Measurements from ENCODE around the gene CDK5. TPM values are rescaled to one million over a fixed set of nuclear protein-coding genes. Genes with fewer than 3 reads are reported as not detected.
"Not testable (repeated sequence)": the region's sequence is repeated elsewhere in the genome, so short reads cannot be mapped to it uniquely, and the experiment has no call there.

Gene CDK5
- polyA plus RNA-seq, 1 experiment = 23.8 TPM

DNA sequence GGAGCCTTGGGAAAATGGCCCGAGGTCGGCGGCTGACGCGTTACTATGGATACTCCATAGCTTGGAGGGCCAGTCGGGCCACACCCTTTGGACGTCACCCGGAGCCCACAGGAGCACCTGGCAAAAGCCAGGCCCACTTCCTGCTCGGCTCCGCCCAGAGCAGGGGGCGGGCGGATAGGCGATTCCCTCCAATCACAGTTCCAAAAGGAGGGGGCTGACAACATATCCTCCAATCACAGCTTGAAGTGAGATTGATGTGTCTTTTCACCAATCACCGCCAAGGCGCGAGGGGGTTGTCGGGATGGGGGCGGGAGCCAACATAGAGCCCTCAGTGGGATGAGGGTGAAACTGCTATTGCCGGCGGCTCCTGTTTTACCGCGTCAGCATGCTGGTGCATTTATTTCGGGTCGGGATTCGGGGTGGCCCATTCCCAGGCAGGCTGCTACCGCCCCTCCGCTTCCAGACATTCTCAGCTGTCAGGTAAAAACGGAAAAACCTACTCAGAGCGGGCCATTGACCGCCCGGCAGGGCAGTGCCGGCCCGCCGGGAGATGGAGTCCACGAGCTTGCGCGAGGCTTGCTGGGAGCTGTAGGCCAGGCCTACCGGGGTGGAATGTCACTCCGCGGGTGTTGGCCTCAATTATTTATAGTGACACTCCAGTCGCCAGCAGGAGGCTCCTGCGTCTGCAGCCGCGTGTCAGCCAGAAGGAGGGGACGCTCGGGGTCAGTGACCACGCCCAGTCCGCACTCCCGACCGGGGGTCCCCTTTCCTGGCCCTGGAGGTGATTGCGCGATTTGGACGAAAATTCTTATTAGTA, 29.4 kb downstream of the CDK5 start, which contains the start of gene ABCB8:
Gene ABCB8 (plus strand): TSS at position 320 of the 817 bp plus-strand sequence. CDS start 66 bp downstream, at position 386.
- H3K27ac ChIP-seq (ENCODE audit: low read depth, low read length) = peak within 1 kb of the TSS; percentile 39
- TF ChIP-seq, protein P1, sequence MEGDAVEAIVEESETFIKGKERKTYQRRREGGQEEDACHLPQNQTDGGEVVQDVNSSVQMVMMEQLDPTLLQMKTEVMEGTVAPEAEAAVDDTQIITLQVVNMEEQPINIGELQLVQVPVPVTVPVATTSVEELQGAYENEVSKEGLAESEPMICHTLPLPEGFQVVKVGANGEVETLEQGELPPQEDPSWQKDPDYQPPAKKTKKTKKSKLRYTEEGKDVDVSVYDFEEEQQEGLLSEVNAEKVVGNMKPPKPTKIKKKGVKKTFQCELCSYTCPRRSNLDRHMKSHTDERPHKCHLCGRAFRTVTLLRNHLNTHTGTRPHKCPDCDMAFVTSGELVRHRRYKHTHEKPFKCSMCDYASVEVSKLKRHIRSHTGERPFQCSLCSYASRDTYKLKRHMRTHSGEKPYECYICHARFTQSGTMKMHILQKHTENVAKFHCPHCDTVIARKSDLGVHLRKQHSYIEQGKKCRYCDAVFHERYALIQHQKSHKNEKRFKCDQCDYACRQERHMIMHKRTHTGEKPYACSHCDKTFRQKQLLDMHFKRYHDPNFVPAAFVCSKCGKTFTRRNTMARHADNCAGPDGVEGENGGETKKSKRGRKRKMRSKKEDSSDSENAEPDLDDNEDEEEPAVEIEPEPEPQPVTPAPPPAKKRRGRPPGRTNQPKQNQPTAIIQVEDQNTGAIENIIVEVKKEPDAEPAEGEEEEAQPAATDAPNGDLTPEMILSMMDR (IDR thresholded peaks at IDR 0.05; ENCODE audit: low read depth, low read length) = peak; percentile 46
- ChIA-PET CTCF (interaction anchor here (0.7 to 1.9 kb wide), 7 partner anchors 10 to 124 kb away, joined by 3 to 13 read pairs (median 5); no protein-coding TSS in a partner anchor), POLR2A (interaction anchor here (0.6 to 1.3 kb wide), 8 partner anchors 10 to 85 kb away, joined by 3 to 6 read pairs (median 4); partner anchors contain the start of gene FASTK)
- H3K4me3 ChIP-seq (ENCODE audit: low read depth, low read length) = peak within 1 kb of the TSS; percentile 90
- H3K27me3 ChIP-seq (ENCODE audit: control insufficient read depth, insufficient read depth, low read length) = peaks cover 5% of the 10 kb centered on the region
- H3K9me3 ChIP-seq (ENCODE audit: control insufficient read depth, insufficient read depth, low read length) = no peaks in the 10 kb centered on the region
- DNase-seq (ENCODE audit: low read depth, low spot score) = peak; percentile 96

DNA sequence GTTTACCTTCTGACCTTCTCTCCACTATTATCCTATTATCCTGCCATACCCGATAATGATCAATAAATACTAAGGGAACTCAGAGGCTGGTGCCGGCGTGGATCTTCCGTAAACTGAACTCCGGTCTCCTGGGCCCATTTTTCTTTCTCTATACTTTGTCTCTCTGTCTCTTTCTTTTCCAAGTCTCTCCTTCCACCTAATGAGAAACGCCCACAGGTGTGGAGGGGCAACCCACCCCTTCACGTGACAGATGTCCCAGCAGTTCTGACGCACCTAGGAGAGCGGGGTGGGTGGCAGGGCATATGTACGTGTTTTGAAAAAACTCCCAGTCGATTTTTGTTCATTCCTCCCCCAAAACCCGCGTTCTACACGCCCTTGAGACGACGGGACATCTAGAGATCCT, 30.0 kb downstream of the CDK5 start:
- POLR2A ChIA-PET = interaction anchor here (0.6 to 1.3 kb wide), 6 partner anchors 9 to 86 kb away, joined by 3 to 6 read pairs (median 4); no protein-coding TSS in a partner anchor
- H3K9me3 ChIP-seq (ENCODE audit: control insufficient read depth, insufficient read depth, low read length); H3K27me3 ChIP-seq (ENCODE audit: control insufficient read depth, insufficient read depth, low read length); DNase-seq (ENCODE audit: low read depth, low spot score): not testable (repeated sequence)
- Histone ChIP-seq H3K27ac (ENCODE audit: low read depth, low read length) (peak overlapping the region; percentile 21), H3K4me3 (ENCODE audit: low read depth, low read length) (peak overlapping the region; percentile 90)
- CTCF ChIA-PET = interaction anchor here (0.7 to 1.9 kb wide), 5 partner anchors 9 to 123 kb away, joined by 3 to 13 read pairs (median 6); no protein-coding TSS in a partner anchor

DNA sequence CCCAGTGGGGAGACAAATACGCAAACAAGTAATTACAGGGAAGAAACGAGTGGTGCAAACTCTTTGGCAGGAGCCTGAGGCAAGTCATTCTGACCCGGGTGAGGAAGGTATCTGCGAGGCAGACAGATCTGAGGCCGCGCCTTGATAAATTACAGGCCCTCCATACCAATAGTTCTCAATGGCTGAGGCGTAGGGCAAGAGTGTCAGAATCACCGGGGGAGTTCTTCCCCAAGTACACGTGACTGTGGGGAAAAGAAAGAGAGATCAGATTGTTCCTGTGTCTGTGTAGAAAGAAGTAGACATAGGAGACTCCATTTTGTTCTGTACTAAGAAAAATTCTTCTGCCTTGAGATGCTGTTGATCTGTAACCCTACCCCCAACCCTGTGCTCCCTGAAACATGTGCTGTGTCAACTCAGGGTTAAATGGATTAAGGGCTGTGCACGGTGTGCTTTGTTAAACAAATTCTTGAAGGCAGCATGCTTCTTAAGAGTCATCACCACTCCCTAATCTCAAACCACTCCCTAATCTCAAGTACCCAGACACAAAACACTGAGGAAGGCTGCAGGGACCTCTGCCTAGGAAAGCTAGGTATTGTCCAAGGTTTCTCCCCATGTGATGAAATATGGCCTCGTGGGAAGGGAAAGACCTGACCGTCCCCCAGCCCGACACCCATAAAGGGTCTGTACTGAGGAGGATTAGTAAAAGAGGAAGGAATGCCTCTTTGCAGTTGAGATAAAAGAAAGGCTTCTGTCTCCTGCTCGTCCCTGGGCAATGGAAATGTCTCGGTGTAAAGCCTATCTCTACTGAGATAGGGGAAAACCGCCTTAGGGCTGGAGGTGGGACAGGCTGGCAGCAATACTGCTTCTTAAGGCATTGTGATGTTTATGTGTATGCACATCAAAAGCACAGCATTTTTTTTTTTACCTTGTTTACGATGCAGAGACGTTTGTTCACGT, 30.6 kb downstream of the CDK5 start:
- DNase-seq (ENCODE audit: low read depth, low spot score); H3K4me3 ChIP-seq (ENCODE audit: low read depth, low read length); H3K9me3 ChIP-seq (ENCODE audit: control insufficient read depth, insufficient read depth, low read length); H3K27ac ChIP-seq (ENCODE audit: low read depth, low read length); POLR2A ChIA-PET; H3K27me3 ChIP-seq (ENCODE audit: control insufficient read depth, insufficient read depth, low read length): not testable (repeated sequence)
- CTCF ChIA-PET = interaction anchor here (1.4 kb wide), 2 partner anchors 8 to 9 kb away, joined by 6 to 13 read pairs; no protein-coding TSS in a partner anchor

DNA sequence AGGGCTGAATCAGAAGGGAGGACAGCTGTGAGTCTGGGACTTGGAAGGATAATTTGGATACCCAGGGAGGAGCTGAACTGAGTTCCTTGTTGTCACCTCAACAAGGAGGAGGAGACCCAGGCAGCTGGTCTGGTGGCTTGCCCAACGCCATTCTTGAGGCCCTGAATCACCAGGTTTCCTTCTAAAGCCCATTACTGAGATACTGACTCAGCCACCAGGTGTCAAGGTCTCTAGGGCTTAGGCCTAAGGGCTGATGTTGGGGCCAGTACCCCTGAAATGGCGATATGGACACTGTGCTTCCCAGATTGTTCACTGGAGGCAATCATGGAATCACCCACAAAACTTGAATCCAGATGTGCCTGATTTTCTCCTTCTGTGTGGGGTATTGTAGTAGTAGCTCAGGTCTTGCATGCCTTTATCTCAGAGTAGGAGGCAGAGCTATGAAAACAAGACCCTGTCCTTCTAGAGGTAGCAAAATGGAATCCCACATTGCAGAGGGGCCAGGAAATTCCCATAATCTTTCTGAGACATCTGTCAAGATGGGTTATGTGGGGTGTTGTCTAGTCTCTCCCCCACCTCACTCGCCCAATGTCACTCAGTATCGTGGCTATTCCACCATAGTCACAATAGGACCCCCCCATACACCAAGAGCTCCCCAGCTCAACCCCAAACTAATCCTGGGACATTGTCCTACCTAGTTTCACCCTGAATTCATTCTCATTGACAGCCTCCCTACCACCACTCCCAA, 31.6 kb downstream of the CDK5 start:
- Histone ChIP-seq H3K9me3 (ENCODE audit: control insufficient read depth, insufficient read depth, low read length) (no peaks in the 10 kb centered on the region), H3K4me3 (ENCODE audit: low read depth, low read length) (no peak overlapping the region), H3K27ac (ENCODE audit: low read depth, low read length) (no peak overlapping the region), H3K27me3 (ENCODE audit: control insufficient read depth, insufficient read depth, low read length) (peaks cover 15% of the 10 kb centered on the region)
- ChIA-PET CTCF (interaction anchor here (1.4 kb wide), 1 partner anchor 8 kb away, joined by 13 read pairs; no protein-coding TSS in a partner anchor), POLR2A (no interaction called here)
- TF ChIP-seq, protein P1 (IDR thresholded peaks at IDR 0.05; ENCODE audit: low read depth, low read length) = no peak
- DNase-seq (ENCODE audit: low read depth, low spot score) = no peak

DNA sequence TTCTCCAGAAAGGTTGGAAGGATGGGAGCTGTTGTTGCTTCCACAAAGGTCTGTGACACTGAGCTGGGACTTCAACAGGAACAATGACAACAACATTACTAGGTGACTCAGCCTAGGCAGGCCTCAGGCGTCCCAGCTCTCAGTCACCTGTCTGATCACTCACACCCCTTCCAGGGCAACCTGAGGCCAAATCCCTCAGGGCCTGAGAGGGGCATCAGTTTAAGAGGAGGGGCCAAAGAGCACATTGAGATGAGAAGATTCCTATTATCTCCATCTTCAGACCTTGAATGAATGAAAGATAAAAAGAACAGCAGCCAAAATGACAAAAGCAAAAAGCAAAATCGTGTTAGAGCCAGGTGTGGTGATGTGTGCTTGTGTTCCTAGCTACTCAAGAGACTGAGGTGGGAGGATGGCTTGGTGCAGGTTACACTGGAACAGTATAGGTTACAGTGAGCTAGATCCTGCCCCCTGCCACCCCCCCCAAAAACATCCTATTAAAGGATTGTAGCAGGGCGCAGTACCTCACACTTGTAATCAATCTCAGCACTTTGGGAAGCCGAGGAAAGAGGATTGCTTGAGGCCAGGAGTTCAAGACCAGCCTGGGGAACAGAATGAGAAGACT, 33.2 kb downstream of the CDK5 start, which contains the start of gene ATG9B:
Gene ATG9B (minus strand): TSS at position 60 of the 622 bp plus-strand sequence. CDS start 71 bp downstream, outside the sequence.
- no peaks in the 10 kb centered on the region for H3K9me3 ChIP-seq (ENCODE audit: control insufficient read depth, insufficient read depth, low read length)
- DNase-seq (ENCODE audit: low read depth, low spot score) = no peak
- no peak within 1 kb of the TSS for H3K4me3 ChIP-seq (ENCODE audit: low read depth, low read length)
- TF ChIP-seq, protein P1 (IDR thresholded peaks at IDR 0.05; ENCODE audit: low read depth, low read length) = no peak
- no peak within 1 kb of the TSS for H3K27ac ChIP-seq (ENCODE audit: low read depth, low read length)
- POLR2A ChIA-PET = no interaction called here
- H3K27me3 ChIP-seq (ENCODE audit: control insufficient read depth, insufficient read depth, low read length) = peaks cover 30% of the 10 kb centered on the region
- CTCF ChIA-PET = interaction anchor here (0.6 to 0.7 kb wide), 2 partner anchors 41 to 61 kb away, joined by 3 to 10 read pairs; no protein-coding TSS in a partner anchor

Measured in AG04450 (cell line).